Neural cell (in vitro differentiated cells): ENCODE data around the gene HS3ST5.

Experiments
- CTCF ChIP-seq: fragments of 450-650 bp; IDR thresholded peaks from 2 replicates; pipeline ENCODE4 v1.5.1; 2014; ENCODE audit warnings: antibody characterized with exemption, mild to moderate bottlenecking, moderate library complexity; ENCODE audit not compliant: poor library complexity, severe bottlenecking
- EP300 ChIP-seq: fragments of 450-650 bp; conservative IDR thresholded peaks from 2 replicates; pipeline ENCODE4 v1.6.1; 2014; ENCODE audit warnings: antibody characterized with exemption, mild to moderate bottlenecking, moderate library complexity; ENCODE audit not compliant: poor library complexity, severe bottlenecking
- EZH2 ChIP-seq: fragments of 200-600, 300-800 bp; shearing (Covaris generic), sonication (generic); IDR thresholded peaks from 2 replicates; pipeline ENCODE4 v1.6.1; 2014; ENCODE audit warnings: antibody characterized with exemption, low read length, borderline replicate concordance, mild to moderate bottlenecking; ENCODE audit not compliant: insufficient read depth, poor library complexity, severe bottlenecking
- POLR2AphosphoS5 ChIP-seq: IDR thresholded peaks from 2 replicates; pipeline ENCODE4 v1.6.1; 2012
- RAD21 ChIP-seq: fragments of 450-650 bp; conservative IDR thresholded peaks from 2 replicates; pipeline ENCODE4 v1.6.1; 2014; ENCODE audit warnings: antibody characterized with exemption, mild to moderate bottlenecking, moderate library complexity
- REST ChIP-seq: IDR thresholded peaks from 2 replicates; pipeline ENCODE4 v1.6.1; 2012; ENCODE audit warnings: borderline replicate concordance
- SMC3 ChIP-seq: fragments of 450-650 bp; conservative IDR thresholded peaks from 2 replicates; pipeline ENCODE4 v1.6.1; 2014; ENCODE audit warnings: antibody characterized with exemption, mild to moderate bottlenecking, moderate library complexity; ENCODE audit not compliant: poor library complexity
- TAF1 ChIP-seq: IDR thresholded peaks from 2 replicates; pipeline ENCODE4 v1.6.1; 2012; ENCODE audit warnings: low read depth

- TF ChIP-seq CTCF (no peak), REST (no peak), RAD21 (no peak), EP300 (no peak), EZH2 (no peak), POLR2AphosphoS5 (no peak), TAF1 (no peak), SMC3 (no peak)
Measured at GRCh38 chr6:114228675-114229074, 114.1 kb downstream of the HS3ST5 start.
